ENCODE data around the gene MCM3AP.

The MCM3AP gene

GRCh38 chr21:46269466-46269865, 15.9 kb downstream of the MCM3AP start:
- no peak for ATAC-seq
- DNase-seq = no peak

GRCh38 chr21:46268371-46268770, 17.0 kb downstream of the MCM3AP start:
- no peak for ATAC-seq
- no peak for DNase-seq

GRCh38 chr21:46266946-46267345, 18.5 kb downstream of the MCM3AP start:
- ATAC-seq = no peak
- no peak for DNase-seq

GRCh38 chr21:46265736-46266525, 19.5 kb downstream of the MCM3AP start:
- DNase-seq (no peak), ATAC-seq (no peak)

GRCh38 chr21:46264690-46265144, 20.7 kb downstream of the MCM3AP start:
- ATAC-seq (no peak), DNase-seq (peak; percentile 16)

- no peak for ATAC-seq
These were observed 21.2 kb downstream of the MCM3AP start for GRCh38 chr21:46264046-46264689.

GRCh38 chr21:46256501-46256994, 28.9 kb downstream of the MCM3AP start:
- no peak for ATAC-seq
- no peak for DNase-seq

More at GRCh38 chr21:46264046-46264689, 21.2 kb downstream of the MCM3AP start:
- DNase-seq = no peak

- no peak for DNase-seq
- ATAC-seq = no peak
These were observed 29.6 kb downstream of the MCM3AP start for GRCh38 chr21:46255758-46256337.

- ATAC-seq (no peak), DNase-seq (no peak)
These were observed 30.2 kb downstream of the MCM3AP start for GRCh38 chr21:46255166-46255565.

- DNase-seq = no peak
- ATAC-seq = no peak
These were observed 31.0 kb downstream of the MCM3AP start for GRCh38 chr21:46254208-46254975.

GRCh38 chr21:46253610-46254124, 31.7 kb downstream of the MCM3AP start:
- peak; percentile 39 for DNase-seq
- peak; percentile 85 for ATAC-seq

- DNase-seq = no peak
- no peak for ATAC-seq
These were observed 32.6 kb downstream of the MCM3AP start for GRCh38 chr21:46252840-46253239.

- ATAC-seq (no peak), DNase-seq (no peak)
These were observed 35.2 kb downstream of the MCM3AP start for GRCh38 chr21:46250146-46250725.

GRCh38 chr21:46248827-46249226, 36.6 kb downstream of the MCM3AP start:
- no peak for DNase-seq
- no peak for ATAC-seq

- ATAC-seq = no peak
- DNase-seq = no peak
These were observed 37.0 kb downstream of the MCM3AP start for GRCh38 chr21:46248422-46248782.

- DNase-seq (no peak), ATAC-seq (no peak)
These were observed 37.6 kb downstream of the MCM3AP start for GRCh38 chr21:46247699-46248421.

- DNase-seq = no peak
These were observed 39.1 kb downstream of the MCM3AP start for GRCh38 chr21:46246345-46246744.

GRCh38 chr21:46245213-46245915, 40.0 kb downstream of the MCM3AP start:
- DNase-seq (no peak), ATAC-seq (no peak)

More at GRCh38 chr21:46246345-46246744, 39.1 kb downstream of the MCM3AP start:
- no peak for ATAC-seq

- no peak for ATAC-seq
- DNase-seq = no peak
These were observed 40.8 kb downstream of the MCM3AP start for GRCh38 chr21:46244602-46245001.

GRCh38 chr21:46243960-46244361, 41.5 kb downstream of the MCM3AP start:
- DNase-seq = no peak
- no peak for ATAC-seq
